Natural killer cell (primary cell): Measurements from ENCODE around the gene FAT1. TPM values are rescaled to one million over a fixed set of nuclear protein-coding genes. Genes with fewer than 3 reads are reported as not detected.

Source experiments
- ATAC-seq, 3 donors: fragments of 150-1000 bp in 2 of 3; fragments of 200-7000 bp in 1 of 3; cut with Tn5 transposase; 1 replicate in 1 of 3; 2 replicates in 2 of 3; pipeline ENCODE4 v1.10.0; 2021; ENCODE audit warnings: mild to moderate bottlenecking in 2 of 3, moderate library complexity in 2 of 3
- DNase-seq, 2 donors: peaks; one replicate each; pipeline versions ENCODE4 v3.0.0 to v3.0.0-alpha.2; 2013 to 2021; ENCODE audit warnings: mixed read lengths in 1 of 2
- H3K27ac ChIP-seq: one replicate; pipeline ENCODE4 v1.5.1; 2013; ENCODE audit warnings: mild to moderate bottlenecking, low read length
- H3K27me3 ChIP-seq: one replicate; pipeline ENCODE4 v1.6.1; 2013; ENCODE audit warnings: low read length; ENCODE audit not compliant: control insufficient read depth, insufficient read depth
- H3K36me3 ChIP-seq: one replicate; pipeline ENCODE4 v1.6.1; 2013; ENCODE audit warnings: low read length; ENCODE audit not compliant: control insufficient read depth, insufficient read depth
- H3K4me1 ChIP-seq: one replicate; pipeline ENCODE4 v1.6.1; 2013; ENCODE audit warnings: low read length; ENCODE audit not compliant: control insufficient read depth, insufficient read depth
- H3K4me3 ChIP-seq: one replicate; pipeline ENCODE4 v1.5.1; 2013; ENCODE audit warnings: low read length
- H3K9me3 ChIP-seq: one replicate; pipeline ENCODE4 v1.6.1; 2013; ENCODE audit warnings: low read length; ENCODE audit not compliant: control insufficient read depth, insufficient read depth
- H3K27ac Mint-ChIP-seq, 2 donors: one replicate each; pipeline ENCODE4 v1.8.0; 2022; ENCODE audit warnings: mild to moderate bottlenecking in 2 of 2, mixed read lengths in 2 of 2, moderate library complexity in 1 of 2
- H3K27me3 Mint-ChIP-seq, 2 donors: one replicate each; pipeline ENCODE4 v1.8.0; 2022; ENCODE audit warnings: low read depth in 2 of 2, mixed read lengths in 2 of 2
- H3K36me3 Mint-ChIP-seq: one replicate; pipeline ENCODE4 v1.8.0; 2022; ENCODE audit warnings: mixed read lengths
- H3K4me1 Mint-ChIP-seq, 2 donors: one replicate each; pipeline ENCODE4 v1.8.0; 2022; ENCODE audit warnings: mixed read lengths in 2 of 2
- H3K4me3 Mint-ChIP-seq: one replicate; pipeline ENCODE4 v1.8.0; 2022; ENCODE audit warnings: mild to moderate bottlenecking, moderate library complexity, mixed read lengths
- H3K9me3 Mint-ChIP-seq, 2 donors: one replicate each; pipeline ENCODE4 v1.8.0; 2022; ENCODE audit warnings: mixed read lengths in 2 of 2
- WGBS: methylation state at CpG from one replicate; pipeline ENCODE4 v1.1.7; 2013; ENCODE audit warnings: missing lambda C conversion rate; ENCODE audit not compliant: insufficient coverage; 5-methylcytosine and 5-hydroxymethylcytosine counted together
- intact Hi-C: fragments of 100-400 bp; cut with micrococcal nuclease; formaldehyde crosslinking; loops from one replicate; pipeline ENCODE4 v1.14.2; 2022
- total RNA-seq, 4 donors: library from RNA; stranded (reverse); fragments of 120-200 nt in 1 of 4; gene quantifications; one replicate each; pipeline versions ENCODE4 v1.2.3 to v1.2.4, GENCODE V29; 2013 to 2022
- TF ChIP-seq, protein P1 (sequence below): fragments of 200-600 bp; IDR thresholded peaks from one replicate; pipeline ENCODE4 v1.8.0; 2022; ENCODE audit warnings: antibody characterized with exemption

Gene FAT1
- total RNA-seq, 3 donors from 2014 or later (not counting 1 experiment from before 2014, with no cell fraction given): not detected

DNA sequence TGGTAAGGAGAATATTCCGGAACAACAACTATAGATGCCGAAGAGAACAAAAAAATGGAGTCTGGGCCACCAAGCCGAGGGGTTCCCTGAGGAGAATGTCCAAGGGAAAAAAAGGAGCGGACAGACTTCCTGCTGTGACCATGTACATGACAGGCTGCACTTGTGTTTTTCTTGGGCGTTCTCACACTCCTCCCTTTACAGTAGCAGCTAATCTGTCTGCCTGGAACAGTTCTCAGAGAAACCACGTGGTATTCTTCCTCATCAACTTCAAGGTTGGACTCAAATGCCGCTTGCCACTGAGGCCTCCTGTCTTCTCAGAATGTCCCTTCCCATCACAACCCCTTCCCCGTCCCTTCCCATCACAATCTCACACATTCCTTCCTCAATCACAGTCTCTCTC lies 137.5 kb downstream of the FAT1 start:
- Histone ChIP-seq H3K4me1 (no peaks in the 10 kb centered on the region), H3K9me3 (no peaks in the 10 kb centered on the region), H3K4me3 (no peak overlapping the region), H3K27me3 (no peaks in the 10 kb centered on the region), H3K36me3 (no peaks in the 10 kb centered on the region), H3K27ac (no peak overlapping the region)
- intact Hi-C loops: loop anchor here (2.0 kb wide), 1 partner anchor 289 kb away; no protein-coding TSS in a partner anchor
- 76% methylated on average over 8 of the region's 8 CpGs for WGBS
- Mint-ChIP-seq H3K27ac (no peak overlapping the region), H3K4me1 (no peaks in the 10 kb centered on the region), H3K27me3 (no peaks in the 10 kb centered on the region), H3K4me3 (no peak overlapping the region), H3K9me3 (peaks cover 0 to 4% of the 10 kb centered on the region in 2 donors), H3K36me3 (no peaks in the 10 kb centered on the region)
- DNase-seq (no peak), ATAC-seq (no peak)
- TF ChIP-seq, protein P1, sequence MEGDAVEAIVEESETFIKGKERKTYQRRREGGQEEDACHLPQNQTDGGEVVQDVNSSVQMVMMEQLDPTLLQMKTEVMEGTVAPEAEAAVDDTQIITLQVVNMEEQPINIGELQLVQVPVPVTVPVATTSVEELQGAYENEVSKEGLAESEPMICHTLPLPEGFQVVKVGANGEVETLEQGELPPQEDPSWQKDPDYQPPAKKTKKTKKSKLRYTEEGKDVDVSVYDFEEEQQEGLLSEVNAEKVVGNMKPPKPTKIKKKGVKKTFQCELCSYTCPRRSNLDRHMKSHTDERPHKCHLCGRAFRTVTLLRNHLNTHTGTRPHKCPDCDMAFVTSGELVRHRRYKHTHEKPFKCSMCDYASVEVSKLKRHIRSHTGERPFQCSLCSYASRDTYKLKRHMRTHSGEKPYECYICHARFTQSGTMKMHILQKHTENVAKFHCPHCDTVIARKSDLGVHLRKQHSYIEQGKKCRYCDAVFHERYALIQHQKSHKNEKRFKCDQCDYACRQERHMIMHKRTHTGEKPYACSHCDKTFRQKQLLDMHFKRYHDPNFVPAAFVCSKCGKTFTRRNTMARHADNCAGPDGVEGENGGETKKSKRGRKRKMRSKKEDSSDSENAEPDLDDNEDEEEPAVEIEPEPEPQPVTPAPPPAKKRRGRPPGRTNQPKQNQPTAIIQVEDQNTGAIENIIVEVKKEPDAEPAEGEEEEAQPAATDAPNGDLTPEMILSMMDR: no peak

DNA sequence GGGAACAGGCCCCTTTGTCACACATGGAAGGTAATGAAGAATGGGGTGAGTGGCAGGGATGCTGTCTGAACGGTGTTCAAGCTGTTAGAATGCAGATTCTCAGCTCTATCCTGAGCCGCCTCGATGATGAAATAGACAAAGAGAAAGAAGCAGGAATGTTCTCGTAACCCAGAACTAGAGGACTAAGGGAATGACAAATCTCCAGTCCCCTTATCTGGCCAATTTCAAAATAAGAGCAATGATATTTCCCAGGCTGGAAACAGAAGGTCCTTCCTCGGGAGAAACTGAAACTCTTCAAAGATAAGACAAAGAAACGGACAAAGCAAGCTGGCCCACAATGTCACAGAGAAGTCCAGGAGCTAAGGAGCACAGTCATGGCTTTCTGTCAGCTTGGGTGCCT lies 138.7 kb downstream of the FAT1 start:
- Histone ChIP-seq H3K4me1 (no peaks in the 10 kb centered on the region), H3K9me3 (no peaks in the 10 kb centered on the region), H3K36me3 (no peaks in the 10 kb centered on the region), H3K27me3 (no peaks in the 10 kb centered on the region), H3K4me3 (no peak overlapping the region), H3K27ac (no peak overlapping the region)
- no peaks in the 10 kb centered on the region for H3K36me3 Mint-ChIP-seq
- TF ChIP-seq, protein P1: no peak
- H3K27me3 Mint-ChIP-seq: no peaks in the 10 kb centered on the region
- DNase-seq: no peak
- WGBS: 87% methylated on average over 6 of the region's 6 CpGs
- intact Hi-C loops: no loop called here
- ATAC-seq: no peak
- H3K4me1 Mint-ChIP-seq: no peaks in the 10 kb centered on the region
- H3K4me3 Mint-ChIP-seq: no peak overlapping the region
- H3K9me3 Mint-ChIP-seq: peaks cover 0 to 4% of the 10 kb centered on the region in 2 donors
- no peak overlapping the region for H3K27ac Mint-ChIP-seq

DNA sequence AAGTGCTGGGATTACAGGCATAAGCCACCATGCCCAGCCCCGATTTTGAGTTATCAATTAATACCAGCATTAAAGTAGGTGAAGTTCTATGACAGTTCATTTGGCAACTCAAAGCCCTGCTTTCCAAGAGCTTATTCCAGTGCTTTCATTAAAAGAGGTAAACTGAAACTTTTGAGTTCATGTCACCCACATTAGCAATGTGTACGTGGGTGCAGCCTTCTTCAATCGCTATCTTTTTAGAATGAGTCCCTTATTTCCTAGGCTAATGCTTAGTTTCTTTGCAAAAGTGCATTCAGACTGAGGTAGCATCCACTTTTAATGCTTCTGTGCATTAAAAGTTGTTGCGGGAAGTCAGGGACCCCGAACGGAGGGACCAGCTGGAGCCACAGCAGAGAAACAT lies 142.2 kb downstream of the FAT1 start:
- WGBS: 89% methylated on average over 6 of the region's 6 CpGs
- no peaks in the 10 kb centered on the region for H3K36me3 Mint-ChIP-seq
- H3K4me3 ChIP-seq: no peak overlapping the region
- ATAC-seq (no peak), DNase-seq (no peak)
- no peak overlapping the region for H3K4me3 Mint-ChIP-seq
- TF ChIP-seq, protein P1: no peak
- H3K4me1 Mint-ChIP-seq: no peaks in the 10 kb centered on the region
- H3K27me3 ChIP-seq: no peaks in the 10 kb centered on the region
- H3K9me3 Mint-ChIP-seq: peaks cover 0 to 4% of the 10 kb centered on the region in 2 donors
- H3K36me3 ChIP-seq: no peaks in the 10 kb centered on the region
- no peaks in the 10 kb centered on the region for H3K27me3 Mint-ChIP-seq
- no peak overlapping the region for H3K27ac Mint-ChIP-seq
- intact Hi-C loops: no loop called here
- no peaks in the 10 kb centered on the region for H3K9me3 ChIP-seq
- H3K4me1 ChIP-seq: no peaks in the 10 kb centered on the region
- no peak overlapping the region for H3K27ac ChIP-seq

GRCh38 chr4:186580669-186581068 lies 143.0 kb downstream of the FAT1 start:
- peaks cover 0 to 4% of the 10 kb centered on the region in 2 donors for H3K9me3 Mint-ChIP-seq
- no peaks in the 10 kb centered on the region for H3K4me1 Mint-ChIP-seq
- 86% methylated on average over 1 of the region's 1 CpG for WGBS

More at GRCh38 chr4:186580669-186581068, 143.0 kb downstream of the FAT1 start:
- Mint-ChIP-seq H3K36me3 (no peaks in the 10 kb centered on the region), H3K27ac (no peak overlapping the region), H3K27me3 (no peaks in the 10 kb centered on the region), H3K4me3 (no peak overlapping the region)
- intact Hi-C loops: no loop called here
- no peaks in the 10 kb centered on the region for H3K9me3 ChIP-seq
- no peak overlapping the region for H3K27ac ChIP-seq
- H3K4me3 ChIP-seq: no peak overlapping the region
- no peak for DNase-seq
- H3K36me3 ChIP-seq: no peaks in the 10 kb centered on the region
- TF ChIP-seq, protein P1: no peak
- H3K4me1 ChIP-seq: no peaks in the 10 kb centered on the region
- ATAC-seq: no peak
- H3K27me3 ChIP-seq: no peaks in the 10 kb centered on the region
